ENCODE results near the gene SEC11C.

DNA sequence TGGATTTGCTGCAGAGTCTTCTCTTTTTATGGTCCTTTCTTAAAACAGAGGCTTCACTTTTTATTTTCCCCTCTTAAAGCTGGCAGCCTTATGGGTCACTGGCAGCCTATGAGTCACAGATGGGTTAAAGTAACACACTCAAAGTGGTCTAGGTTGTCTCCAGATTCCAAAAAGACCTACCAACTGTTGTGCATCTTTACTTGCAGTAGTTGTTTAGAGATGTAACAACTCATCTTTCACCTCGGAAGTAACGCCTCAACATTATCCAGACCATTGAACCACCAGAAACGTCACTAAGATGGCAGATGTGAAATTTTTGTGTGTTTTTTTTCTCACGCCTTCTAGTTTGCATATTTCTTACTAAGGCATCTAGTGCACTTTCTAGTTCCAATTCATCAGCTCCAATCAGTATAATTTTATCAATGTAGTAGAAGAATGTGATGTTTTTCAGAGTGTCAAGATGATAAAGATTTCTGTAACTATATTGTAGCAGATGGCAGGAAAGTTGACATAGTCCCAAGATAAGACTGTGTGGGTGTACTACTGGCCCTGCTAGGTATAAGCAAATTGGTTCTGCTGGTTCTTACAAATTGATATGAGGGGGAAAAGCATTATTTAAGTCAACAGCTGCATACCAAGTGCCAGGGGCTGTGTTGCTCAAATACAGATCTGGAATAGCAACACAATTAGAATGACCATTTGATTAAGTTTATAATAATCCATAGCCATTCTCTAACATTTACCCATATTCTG, 9.6 kb upstream of the SEC11C start:
- TF ChIP-seq, protein P1, sequence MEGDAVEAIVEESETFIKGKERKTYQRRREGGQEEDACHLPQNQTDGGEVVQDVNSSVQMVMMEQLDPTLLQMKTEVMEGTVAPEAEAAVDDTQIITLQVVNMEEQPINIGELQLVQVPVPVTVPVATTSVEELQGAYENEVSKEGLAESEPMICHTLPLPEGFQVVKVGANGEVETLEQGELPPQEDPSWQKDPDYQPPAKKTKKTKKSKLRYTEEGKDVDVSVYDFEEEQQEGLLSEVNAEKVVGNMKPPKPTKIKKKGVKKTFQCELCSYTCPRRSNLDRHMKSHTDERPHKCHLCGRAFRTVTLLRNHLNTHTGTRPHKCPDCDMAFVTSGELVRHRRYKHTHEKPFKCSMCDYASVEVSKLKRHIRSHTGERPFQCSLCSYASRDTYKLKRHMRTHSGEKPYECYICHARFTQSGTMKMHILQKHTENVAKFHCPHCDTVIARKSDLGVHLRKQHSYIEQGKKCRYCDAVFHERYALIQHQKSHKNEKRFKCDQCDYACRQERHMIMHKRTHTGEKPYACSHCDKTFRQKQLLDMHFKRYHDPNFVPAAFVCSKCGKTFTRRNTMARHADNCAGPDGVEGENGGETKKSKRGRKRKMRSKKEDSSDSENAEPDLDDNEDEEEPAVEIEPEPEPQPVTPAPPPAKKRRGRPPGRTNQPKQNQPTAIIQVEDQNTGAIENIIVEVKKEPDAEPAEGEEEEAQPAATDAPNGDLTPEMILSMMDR (IDR thresholded peaks at IDR 0.05; ENCODE audit: low read depth, low read length), result no peak
- TF ChIP-seq EZH2phosphoT487 (IDR thresholded peaks at IDR 0.05; ENCODE audit: low read depth), result no peak

Measured in OCI-LY3 (cell line).